ENCODE data around the gene GFRA4. TPM values are rescaled to one million over a fixed set of nuclear protein-coding genes. Genes with fewer than 3 reads are reported as not detected.

The GFRA4 gene
- total and polyA plus RNA-seq, 2 experiments from 2014 or later: not detected

DNA sequence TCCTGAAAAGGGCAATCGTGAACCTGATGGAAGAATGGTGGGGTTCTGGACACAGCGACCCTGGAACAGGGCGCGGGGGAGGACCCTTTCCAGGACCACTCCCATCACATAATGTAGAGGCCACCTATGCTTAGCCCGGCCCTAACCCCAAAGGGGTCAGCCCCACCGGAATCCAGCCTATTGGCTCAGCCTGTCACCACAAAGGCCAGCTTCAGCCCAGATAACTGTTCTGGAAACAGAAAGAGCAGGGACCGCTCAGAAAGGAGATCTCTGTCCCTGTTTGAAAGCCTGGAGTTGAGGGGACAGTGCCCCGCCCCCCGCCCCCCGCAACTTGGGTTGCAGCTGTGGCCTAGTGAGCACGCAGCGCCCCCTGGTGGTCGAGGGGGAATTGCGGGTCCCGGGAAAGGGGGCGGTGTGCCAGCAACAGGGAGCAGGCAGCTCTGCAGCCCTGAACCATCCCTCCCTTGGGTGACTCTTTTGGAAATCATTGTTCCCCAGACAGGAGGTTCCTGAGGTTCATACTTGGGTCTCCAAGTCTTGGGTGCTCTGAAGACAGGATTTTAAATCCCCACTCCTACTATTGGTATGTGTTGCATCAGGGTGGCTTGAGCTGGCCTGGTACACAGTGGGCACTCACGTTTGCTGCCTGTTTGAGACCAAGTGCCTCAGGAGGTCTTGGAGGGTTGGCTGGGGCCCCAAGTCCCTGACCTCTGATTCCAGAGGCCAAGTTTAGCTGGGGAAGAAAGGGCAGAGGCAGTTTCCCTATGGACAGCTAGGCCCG lies 47.7 kb upstream of the GFRA4 start:
- Histone ChIP-seq H3K4me3 (no peak overlapping the region), H3K9me2 (replicated peaks; ENCODE audit: insufficient read depth) (no peaks in the 10 kb centered on the region), H3K27ac (no peak overlapping the region), H4K20me1 (ENCODE audit: insufficient read depth, poor library complexity, severe bottlenecking) (no peaks in the 10 kb centered on the region), H3K4me2 (no peak overlapping the region), H3K4me1 (ENCODE audit: insufficient read depth) (no peaks in the 10 kb centered on the region), H2AFZ (no peak overlapping the region), H3K79me2 (no peaks in the 10 kb centered on the region), H3K36me3 (replicated peaks; ENCODE audit: insufficient read depth, low read depth) (no peaks in the 10 kb centered on the region), H3K9me3 (ENCODE audit: low read depth) (no peaks in the 10 kb centered on the region), H3K27me3 (no peaks in the 10 kb centered on the region)
- 69% methylated on average over 10 of the region's 18 CpGs for WGBS (ENCODE audit: low lambda C conversion rate, missing lambda C conversion rate)
- DNase-seq (ENCODE audit: low spot score): peak; percentile 71
- TF ChIP-seq EZH2phosphoT487 (IDR thresholded peaks at IDR 0.05; ENCODE audit: low read depth, severe bottlenecking, unreplicated experiment) (no peak), CTCF (IDR thresholded peaks at IDR 0.05; ENCODE audit: poor library complexity) (peak; percentile 96)

GRCh38 chr20:3710011-3710466 lies 46.8 kb upstream of the GFRA4 start:
- H3K79me2 ChIP-seq: no peaks in the 10 kb centered on the region
- H3K4me2 ChIP-seq: no peak overlapping the region
- no peak overlapping the region for H2AFZ ChIP-seq
- no peaks in the 10 kb centered on the region for H3K36me3 ChIP-seq (replicated peaks; ENCODE audit: insufficient read depth, low read depth)
- H3K9me3 ChIP-seq (ENCODE audit: low read depth): no peaks in the 10 kb centered on the region
- H4K20me1 ChIP-seq (ENCODE audit: insufficient read depth, poor library complexity, severe bottlenecking): no peaks in the 10 kb centered on the region
- TF ChIP-seq EZH2 (IDR thresholded peaks at IDR 0.05; ENCODE audit: borderline replicate concordance) (no peak), EZH2phosphoT487 (IDR thresholded peaks at IDR 0.05; ENCODE audit: low read depth, severe bottlenecking, unreplicated experiment) (no peak), CTCF (IDR thresholded peaks at IDR 0.05; ENCODE audit: poor library complexity) (no peak)
- H3K9me2 ChIP-seq (replicated peaks; ENCODE audit: insufficient read depth): no peaks in the 10 kb centered on the region
- whole genome bisulfite sequencing (ENCODE audit: low lambda C conversion rate, missing lambda C conversion rate): 82% methylated on average over 6 of the region's 6 CpGs
- H3K4me1 ChIP-seq (ENCODE audit: insufficient read depth): no peaks in the 10 kb centered on the region
- no peak overlapping the region for H3K27ac ChIP-seq
- DNase-seq (ENCODE audit: low spot score): no peak
- H3K4me3 ChIP-seq: no peak overlapping the region
- no peaks in the 10 kb centered on the region for H3K27me3 ChIP-seq

GRCh38 chr20:3707508-3707899 lies 44.3 kb upstream of the GFRA4 start:
- no peak for TF ChIP-seq EZH2phosphoT487 (IDR thresholded peaks at IDR 0.05; ENCODE audit: low read depth, severe bottlenecking, unreplicated experiment)
- TF ChIP-seq EZH2 (IDR thresholded peaks at IDR 0.05; ENCODE audit: borderline replicate concordance): no peak
- no peak for TF ChIP-seq CTCF (IDR thresholded peaks at IDR 0.05; ENCODE audit: poor library complexity)
- Histone ChIP-seq H3K4me2 (no peak overlapping the region), H4K20me1 (ENCODE audit: insufficient read depth, poor library complexity, severe bottlenecking) (no peaks in the 10 kb centered on the region), H3K27ac (no peak overlapping the region), H3K36me3 (replicated peaks; ENCODE audit: insufficient read depth, low read depth) (no peaks in the 10 kb centered on the region), H3K9me2 (replicated peaks; ENCODE audit: insufficient read depth) (no peaks in the 10 kb centered on the region), H3K27me3 (no peaks in the 10 kb centered on the region), H3K79me2 (no peaks in the 10 kb centered on the region), H3K4me1 (ENCODE audit: insufficient read depth) (no peaks in the 10 kb centered on the region), H3K9me3 (ENCODE audit: low read depth) (no peaks in the 10 kb centered on the region), H2AFZ (no peak overlapping the region), H3K4me3 (no peak overlapping the region)
- DNase-seq (ENCODE audit: low spot score): no peak
- WGBS (ENCODE audit: low lambda C conversion rate, missing lambda C conversion rate): 90% methylated on average over 3 of the region's 3 CpGs
